DND-41 (cell line): ENCODE measurements around the gene YTHDF1.

Experiments used
- ATAC-seq: fragments of 200-7000 bp; cut with Tn5 transposase; 3 replicates; pipeline ENCODE4 v1.9.1; 2021; ENCODE audit warnings: low read depth; ENCODE audit not compliant: insufficient read depth
- DNase-seq: peaks from one replicate; pipeline ENCODE4 v3.0.0-alpha.2; 2020
- H2AFZ ChIP-seq: 2 replicates; pipeline ENCODE4 v1.6.0; 2012; ENCODE audit warnings: low read depth, low read length
- H3K27ac ChIP-seq: 2 replicates; pipeline ENCODE4 v1.5.1; 2012; ENCODE audit warnings: low read length, inconsistent platforms
- H3K27me3 ChIP-seq: fragments of 200-600 bp; sonication (generic); 2 replicates; pipeline ENCODE4 v1.6.0; 2012; ENCODE audit warnings: low read length, mild to moderate bottlenecking, inconsistent platforms; ENCODE audit not compliant: insufficient read depth, poor library complexity
- H3K36me3 ChIP-seq: 2 replicates; pipeline ENCODE4 v1.5.1; 2012; ENCODE audit warnings: low read length, inconsistent platforms; ENCODE audit not compliant: insufficient read depth
- H3K4me1 ChIP-seq: 2 replicates; pipeline ENCODE4 v1.5.1; 2012; ENCODE audit warnings: mild to moderate bottlenecking, low read length; ENCODE audit not compliant: insufficient read depth
- H3K4me2 ChIP-seq: 2 replicates; pipeline ENCODE4 v1.6.0; 2012; ENCODE audit warnings: mild to moderate bottlenecking, moderate library complexity, low read length, inconsistent platforms; ENCODE audit not compliant: insufficient read depth
- H3K4me3 ChIP-seq, 2 experiments: fragments of 200-600 bp in 1 of 2; shearing (Covaris generic) in 1 of 2; 2 replicates each; pipeline ENCODE4 v1.5.1; 2012 to 2016; ENCODE audit warnings: inconsistent platforms in 2 of 2, low read length in 2 of 2, mild to moderate bottlenecking in 2 of 2, low read depth in 1 of 2, moderate library complexity in 1 of 2
- H3K79me2 ChIP-seq: 2 replicates; pipeline ENCODE4 v1.6.0; 2012; ENCODE audit warnings: low read length, inconsistent platforms; ENCODE audit not compliant: insufficient read depth
- H3K9ac ChIP-seq: 2 replicates; pipeline ENCODE4 v1.6.0; 2012; ENCODE audit warnings: low read depth, mild to moderate bottlenecking, inconsistent platforms, low read length, moderate library complexity
- H3K9me3 ChIP-seq: 2 replicates; pipeline ENCODE4 v1.5.1; 2012; ENCODE audit warnings: low read length, moderate library complexity, mild to moderate bottlenecking, inconsistent platforms; ENCODE audit not compliant: insufficient read depth, severe bottlenecking
- H4K20me1 ChIP-seq: 2 replicates; pipeline ENCODE4 v1.6.0; 2012; ENCODE audit warnings: low read length; ENCODE audit not compliant: insufficient read depth
- CTCF ChIP-seq: IDR thresholded peaks from 2 replicates; pipeline ENCODE4 v1.5.1; 2012; ENCODE audit warnings: borderline replicate concordance, low read length, moderate library complexity, mild to moderate bottlenecking; ENCODE audit not compliant: poor library complexity, severe bottlenecking; ENCODE audit errors: extremely low read depth
- EZH2 ChIP-seq: IDR thresholded peaks from 3 replicates; pipeline ENCODE4 v1.6.1; 2012; ENCODE audit warnings: borderline replicate concordance, low read depth, mild to moderate bottlenecking, moderate library complexity, low read length, inconsistent platforms; ENCODE audit not compliant: severe bottlenecking

YTHDF1 gene

GRCh38 chr20:63182946-63183415, 33.0 kb downstream of the YTHDF1 start:
- no peak for DNase-seq
- H3K36me3 ChIP-seq = no peaks in the 10 kb centered on the region
- H3K27me3 ChIP-seq = no peaks in the 10 kb centered on the region
- no peak overlapping the region for H3K4me2 ChIP-seq
- no peaks in the 10 kb centered on the region for H3K79me2 ChIP-seq
- H3K9me3 ChIP-seq = no peaks in the 10 kb centered on the region
- H3K4me1 ChIP-seq = peaks cover 9% of the 10 kb centered on the region
- H3K27ac ChIP-seq = no peak overlapping the region
- H3K9ac ChIP-seq = no peak overlapping the region
- no peak overlapping the region for H3K4me3 ChIP-seq
- TF ChIP-seq EZH2 (no peak), CTCF (no peak)
- H4K20me1 ChIP-seq = peaks cover 39% of the 10 kb centered on the region
- H2AFZ ChIP-seq = no peak overlapping the region
- no peak for ATAC-seq

- TF ChIP-seq CTCF (no peak), EZH2 (no peak)
- H4K20me1 ChIP-seq = peaks cover 34% of the 10 kb centered on the region
- no peaks in the 10 kb centered on the region for H3K27me3 ChIP-seq
- ATAC-seq = no peak
- H3K4me2 ChIP-seq = no peak overlapping the region
- DNase-seq = no peak
- H3K9me3 ChIP-seq = no peaks in the 10 kb centered on the region
- H3K4me1 ChIP-seq = peaks cover 9% of the 10 kb centered on the region
- no peak overlapping the region for H3K4me3 ChIP-seq
- H3K36me3 ChIP-seq = no peaks in the 10 kb centered on the region
- no peak overlapping the region for H3K9ac ChIP-seq
- no peak overlapping the region for H3K27ac ChIP-seq
- H2AFZ ChIP-seq = no peak overlapping the region
- H3K79me2 ChIP-seq = no peaks in the 10 kb centered on the region
Observed at GRCh38 chr20:63182425-63182824, 33.5 kb downstream of the YTHDF1 start.

GRCh38 chr20:63181226-63181625, 34.7 kb downstream of the YTHDF1 start:
- TF ChIP-seq CTCF (no peak), EZH2 (no peak)
- H3K4me3 ChIP-seq = no peak overlapping the region
- peaks cover 36% of the 10 kb centered on the region for H4K20me1 ChIP-seq
- no peak overlapping the region for H2AFZ ChIP-seq
- DNase-seq (no peak), ATAC-seq (no peak)
- peaks cover 9% of the 10 kb centered on the region for H3K4me1 ChIP-seq
- no peaks in the 10 kb centered on the region for H3K27me3 ChIP-seq
- no peak overlapping the region for H3K27ac ChIP-seq
- no peaks in the 10 kb centered on the region for H3K36me3 ChIP-seq
- no peaks in the 10 kb centered on the region for H3K79me2 ChIP-seq
- no peak overlapping the region for H3K4me2 ChIP-seq
- no peak overlapping the region for H3K9ac ChIP-seq
- no peaks in the 10 kb centered on the region for H3K9me3 ChIP-seq

- H3K36me3 ChIP-seq = no peaks in the 10 kb centered on the region
- H3K9me3 ChIP-seq = no peaks in the 10 kb centered on the region
- TF ChIP-seq EZH2 = no peak
- TF ChIP-seq CTCF = no peak
- no peak for ATAC-seq
- H3K4me3 ChIP-seq = no peak overlapping the region
- H2AFZ ChIP-seq = no peak overlapping the region
- peaks cover 9% of the 10 kb centered on the region for H3K4me1 ChIP-seq
- peaks cover 37% of the 10 kb centered on the region for H4K20me1 ChIP-seq
- no peak overlapping the region for H3K4me2 ChIP-seq
- H3K9ac ChIP-seq = no peak overlapping the region
- H3K27me3 ChIP-seq = no peaks in the 10 kb centered on the region
- no peak overlapping the region for H3K27ac ChIP-seq
- no peak for DNase-seq
- H3K79me2 ChIP-seq = no peaks in the 10 kb centered on the region
Observed at GRCh38 chr20:63180569-63181185, 35.3 kb downstream of the YTHDF1 start.
